Activated naive CD4-positive, alpha-beta T cell treated with anti-CD3 and anti-CD28 coated beads for 36 hours (primary cell): ENCODE measurements around the gene NRP1. TPM values are rescaled to one million over a fixed set of nuclear protein-coding genes. Genes with fewer than 3 reads are reported as not detected.

ENCODE experiments used
- CTCF ChIA-PET: fragments of 350-600 bp; sonication (Branson Sonifier 250); formaldehyde crosslinking; loops from one replicate; lab custom pipeline; 2021; ENCODE audit warnings: antibody characterized with exemption; lab: Charles Lee
- DNase-seq: peaks from one replicate; pipeline ENCODE4 v3.0.0-alpha.2; 2020
- H3K27ac Mint-ChIP-seq: one replicate; pipeline ENCODE4 v1.8.0; 2021; ENCODE audit warnings: mild to moderate bottlenecking, mixed read lengths
- H3K27me3 Mint-ChIP-seq: one replicate; pipeline ENCODE4 v1.8.0; 2021; ENCODE audit warnings: low read depth, mixed read lengths
- H3K36me3 Mint-ChIP-seq: one replicate; pipeline ENCODE4 v1.8.0; 2021; ENCODE audit warnings: low read depth, mixed read lengths
- H3K4me1 Mint-ChIP-seq: one replicate; pipeline ENCODE4 v1.8.0; 2021; ENCODE audit warnings: low read depth, mixed read lengths
- H3K4me3 Mint-ChIP-seq: one replicate; pipeline ENCODE4 v1.8.0; 2021; ENCODE audit warnings: mild to moderate bottlenecking, moderate library complexity, mixed read lengths
- H3K9me3 Mint-ChIP-seq: one replicate; pipeline ENCODE4 v1.8.0; 2021; ENCODE audit warnings: mixed read lengths
- intact Hi-C: fragments of 100-400 bp; cut with micrococcal nuclease; formaldehyde crosslinking; loops from one replicate; pipeline ENCODE4 v1.15.1; 2023
- total RNA-seq, 2 experiments: library from RNA; stranded (reverse); gene quantifications; one replicate each; pipeline ENCODE4 v1.2.3, GENCODE V29; 2021

The NRP1 gene
- total RNA-seq, 2 experiments from 2014 or later: 0.10 TPM; not detected in 1

DNA sequence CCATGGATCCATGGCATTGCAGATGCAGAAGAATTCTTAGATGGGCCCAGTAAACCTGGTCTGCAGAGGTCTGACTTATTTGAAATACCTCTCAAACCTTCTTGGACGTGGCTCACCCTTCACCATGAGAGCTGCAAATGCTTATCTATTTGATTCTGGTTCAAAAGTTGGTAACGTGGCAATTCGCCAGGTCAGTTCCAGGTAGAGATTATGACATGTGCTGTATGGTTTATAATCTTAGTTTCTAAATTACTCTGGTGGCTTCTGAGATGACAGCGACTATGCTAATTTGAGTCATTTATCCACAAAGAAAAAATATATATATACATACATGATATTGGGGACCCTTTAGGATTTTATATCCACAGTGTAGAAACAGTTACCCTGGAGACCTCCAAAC lies 68.8 kb downstream of the NRP1 start:
- CTCF ChIA-PET: no interaction called here
- peak; percentile 84 for DNase-seq
- H3K4me3 Mint-ChIP-seq: no peak overlapping the region
- H3K27me3 Mint-ChIP-seq: peaks cover 17% of the 10 kb centered on the region
- H3K4me1 Mint-ChIP-seq: peaks cover 24% of the 10 kb centered on the region
- no peak overlapping the region for H3K27ac Mint-ChIP-seq
- intact Hi-C loops: loop anchor here (1.0 to 2.0 kb wide), 6 partner anchors 17 to 857 kb away; partner anchors contain the start of gene ITGB1
- H3K36me3 Mint-ChIP-seq: no peaks in the 10 kb centered on the region
- peaks cover 2% of the 10 kb centered on the region for H3K9me3 Mint-ChIP-seq

DNA sequence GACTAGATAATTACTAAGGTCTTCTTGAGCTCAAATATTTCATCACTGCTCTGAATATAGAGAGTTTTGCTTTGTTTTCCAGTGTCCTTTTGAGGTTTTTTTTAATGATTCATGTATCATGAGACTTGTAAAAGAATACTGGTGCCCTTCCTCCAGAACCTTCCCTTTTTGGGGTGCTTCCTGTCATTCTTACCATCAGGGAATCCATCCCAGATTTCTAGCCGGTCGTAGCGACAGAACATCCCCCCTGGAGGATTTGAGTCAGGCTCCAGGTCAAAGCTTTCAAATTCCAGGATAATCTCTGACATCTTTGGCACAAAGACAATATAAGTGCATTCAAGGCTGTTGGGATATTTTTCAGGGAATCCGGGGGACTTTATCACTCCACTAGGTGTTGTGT lies 71.0 kb downstream of the NRP1 start:
- H3K4me3 Mint-ChIP-seq: no peak overlapping the region
- no peak overlapping the region for H3K27ac Mint-ChIP-seq
- H3K4me1 Mint-ChIP-seq: peaks cover 24% of the 10 kb centered on the region
- H3K9me3 Mint-ChIP-seq: peaks cover 2% of the 10 kb centered on the region
- intact Hi-C loops: no loop called here
- no peak for DNase-seq
- peaks cover 20% of the 10 kb centered on the region for H3K27me3 Mint-ChIP-seq
- CTCF ChIA-PET: no interaction called here
- H3K36me3 Mint-ChIP-seq: no peaks in the 10 kb centered on the region

- H3K27ac Mint-ChIP-seq: no peak overlapping the region
- no peak overlapping the region for H3K4me3 Mint-ChIP-seq
- CTCF ChIA-PET: no interaction called here
- intact Hi-C loops: no loop called here
- H3K27me3 Mint-ChIP-seq: peaks cover 21% of the 10 kb centered on the region
- peaks cover 24% of the 10 kb centered on the region for H3K4me1 Mint-ChIP-seq
- no peaks in the 10 kb centered on the region for H3K36me3 Mint-ChIP-seq
- no peak for DNase-seq
- H3K9me3 Mint-ChIP-seq: peaks cover 2% of the 10 kb centered on the region
These were observed 71.6 kb downstream of the NRP1 start for GRCh38 chr10:33262871-33263270.

- H3K4me3 Mint-ChIP-seq: no peak overlapping the region
- no peaks in the 10 kb centered on the region for H3K36me3 Mint-ChIP-seq
- no peak overlapping the region for H3K27ac Mint-ChIP-seq
- H3K4me1 Mint-ChIP-seq: peaks cover 21% of the 10 kb centered on the region
- intact Hi-C loops: no loop called here
- H3K27me3 Mint-ChIP-seq: peaks cover 36% of the 10 kb centered on the region
- CTCF ChIA-PET: interaction anchor here (1.0 to 1.7 kb wide), 2 partner anchors 67 to 137 kb away, joined by 6 to 8 read pairs; no protein-coding TSS in a partner anchor
- no peaks in the 10 kb centered on the region for H3K9me3 Mint-ChIP-seq
- no peak for DNase-seq
These were observed 73.9 kb downstream of the NRP1 start for GRCh38 chr10:33260403-33261149.

GRCh38 chr10:33258967-33259366 lies 75.5 kb downstream of the NRP1 start:
- H3K36me3 Mint-ChIP-seq: no peaks in the 10 kb centered on the region
- H3K27ac Mint-ChIP-seq: no peak overlapping the region
- H3K4me1 Mint-ChIP-seq: peaks cover 9% of the 10 kb centered on the region
- H3K27me3 Mint-ChIP-seq: peaks cover 39% of the 10 kb centered on the region
- CTCF ChIA-PET: interaction anchor here (0.7 to 1.7 kb wide), 2 partner anchors 66 to 257 kb away, joined by 3 to 8 read pairs; no protein-coding TSS in a partner anchor
- intact Hi-C loops: loop anchor here (10.0 kb wide), 1 partner anchor 1014 kb away; no protein-coding TSS in a partner anchor
- no peak for DNase-seq
- H3K4me3 Mint-ChIP-seq: no peak overlapping the region
- no peaks in the 10 kb centered on the region for H3K9me3 Mint-ChIP-seq

- Mint-ChIP-seq H3K36me3 (no peaks in the 10 kb centered on the region), H3K27me3 (peaks cover 37% of the 10 kb centered on the region), H3K9me3 (no peaks in the 10 kb centered on the region), H3K27ac (no peak overlapping the region), H3K4me1 (peaks cover 14% of the 10 kb centered on the region), H3K4me3 (no peak overlapping the region)
- no peak for DNase-seq
- intact Hi-C loops: loop anchor here (10.0 kb wide), 1 partner anchor 1013 kb away; no protein-coding TSS in a partner anchor
- CTCF ChIA-PET: no interaction called here
These were observed 76.9 kb downstream of the NRP1 start for GRCh38 chr10:33257439-33258080.

- DNase-seq: no peak
- peaks cover 25% of the 10 kb centered on the region for H3K4me1 Mint-ChIP-seq
- no peaks in the 10 kb centered on the region for H3K9me3 Mint-ChIP-seq
- intact Hi-C loops: loop anchor here (10.0 kb wide), 1 partner anchor 1012 kb away; no protein-coding TSS in a partner anchor
- no peak overlapping the region for H3K27ac Mint-ChIP-seq
- no peaks in the 10 kb centered on the region for H3K36me3 Mint-ChIP-seq
- CTCF ChIA-PET: no interaction called here
- H3K4me3 Mint-ChIP-seq: no peak overlapping the region
- H3K27me3 Mint-ChIP-seq: peaks cover 34% of the 10 kb centered on the region
These were observed 78.0 kb downstream of the NRP1 start for GRCh38 chr10:33256458-33256857.

DNA sequence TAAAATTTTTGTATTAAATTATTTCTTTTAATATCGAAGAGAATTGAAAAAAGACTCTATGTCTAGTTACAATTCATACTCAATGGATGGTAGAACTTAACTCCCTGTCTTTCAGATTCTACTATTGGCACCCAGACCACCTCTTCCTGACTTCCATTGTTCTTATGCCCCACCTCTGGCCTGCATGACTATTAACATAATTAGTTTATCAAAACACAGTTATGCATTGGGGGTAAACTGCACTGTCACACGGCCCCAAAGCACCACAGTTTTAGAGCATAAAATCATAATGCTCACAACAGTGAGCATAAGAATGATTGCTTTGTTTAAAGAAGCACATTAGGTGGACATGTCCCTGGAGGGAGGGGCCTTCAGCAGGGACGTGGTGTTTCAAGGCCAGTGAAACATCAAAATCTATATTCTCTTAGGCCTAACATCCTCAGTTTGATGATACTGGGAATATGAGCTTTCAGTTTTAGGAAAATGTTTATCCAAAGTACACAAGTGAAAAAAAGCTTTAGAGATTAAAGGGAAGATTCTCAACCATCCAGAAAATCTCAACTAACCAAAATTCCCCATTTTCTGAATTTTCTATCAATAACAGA lies 79.8 kb downstream of the NRP1 start:
- DNase-seq: no peak
- Mint-ChIP-seq H3K27ac (no peak overlapping the region), H3K36me3 (no peaks in the 10 kb centered on the region), H3K4me3 (no peak overlapping the region), H3K27me3 (peaks cover 34% of the 10 kb centered on the region), H3K9me3 (peaks cover 3% of the 10 kb centered on the region), H3K4me1 (peaks cover 33% of the 10 kb centered on the region)
- intact Hi-C loops: loop anchor here (5.0 to 10.0 kb wide), 4 partner anchors 247 to 1028 kb away; no protein-coding TSS in a partner anchor
- CTCF ChIA-PET: no interaction called here

GRCh38 chr10:33253411-33253810 lies 81.1 kb downstream of the NRP1 start:
- no peak for DNase-seq
- Mint-ChIP-seq H3K9me3 (peaks cover 3% of the 10 kb centered on the region), H3K27ac (no peak overlapping the region), H3K27me3 (peaks cover 27% of the 10 kb centered on the region), H3K4me3 (no peak overlapping the region), H3K36me3 (no peaks in the 10 kb centered on the region), H3K4me1 (peaks cover 46% of the 10 kb centered on the region)
- intact Hi-C loops: loop anchor here (1.0 to 10.0 kb wide), 8 partner anchors 42 to 1029 kb away; partner anchors contain the start of gene ITGB1
- CTCF ChIA-PET: no interaction called here

GRCh38 chr10:33252794-33253203 lies 81.7 kb downstream of the NRP1 start:
- intact Hi-C loops: loop anchor here (1.0 to 10.0 kb wide), 11 partner anchors 12 to 1030 kb away; partner anchors contain the start of gene ITGB1
- Mint-ChIP-seq H3K36me3 (no peaks in the 10 kb centered on the region), H3K27me3 (peaks cover 23% of the 10 kb centered on the region), H3K27ac (peak overlapping the region; percentile 32), H3K4me3 (no peak overlapping the region), H3K4me1 (peaks cover 52% of the 10 kb centered on the region), H3K9me3 (peaks cover 3% of the 10 kb centered on the region)
- CTCF ChIA-PET: interaction anchor here (0.6 kb wide), 1 partner anchor 60 kb away, joined by 3 read pairs; no protein-coding TSS in a partner anchor
- no peak for DNase-seq

- intact Hi-C loops: loop anchor here (1.0 to 10.0 kb wide), 10 partner anchors 12 to 1030 kb away; partner anchors contain the start of gene ITGB1
- Mint-ChIP-seq H3K27ac (peak overlapping the region; percentile 32), H3K27me3 (peaks cover 18% of the 10 kb centered on the region), H3K4me1 (peaks cover 57% of the 10 kb centered on the region), H3K9me3 (peaks cover 3% of the 10 kb centered on the region), H3K36me3 (no peaks in the 10 kb centered on the region), H3K4me3 (no peak overlapping the region)
- DNase-seq: peak; percentile 7
- CTCF ChIA-PET: interaction anchor here (0.6 kb wide), 1 partner anchor 60 kb away, joined by 3 read pairs; no protein-coding TSS in a partner anchor
These were observed 82.1 kb downstream of the NRP1 start for GRCh38 chr10:33252324-33252723.
